GM21390 (cell line): ENCODE measurements around the gene PARD3.

Experiments
- ATAC-seq: cut with Tn5 transposase; IDR thresholded peaks from one replicate; pipeline ENCODE4 v1.9.1; 2021; ENCODE audit not compliant: unreplicated experiment

Gene PARD3

DNA sequence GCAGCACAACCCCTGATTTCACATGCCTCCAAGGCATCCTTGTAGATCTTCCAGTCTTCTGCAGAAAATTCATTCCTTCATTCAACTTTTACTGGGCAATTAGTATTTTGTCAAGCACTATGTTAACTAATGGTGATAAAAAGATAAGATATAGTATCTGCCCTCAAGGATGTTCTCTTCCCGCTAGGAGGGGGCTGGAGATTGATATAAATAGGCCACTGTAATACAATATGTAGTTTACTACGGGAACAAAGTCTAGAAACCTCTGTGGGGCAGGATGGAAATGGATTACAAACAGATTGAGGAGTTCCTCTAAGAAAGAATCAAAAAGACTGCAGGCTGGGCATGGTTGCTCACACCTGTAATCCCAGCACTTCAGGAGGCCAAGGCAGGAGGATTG lies 10.3 kb upstream of the PARD3 start:
- ATAC-seq: no peak

DNA sequence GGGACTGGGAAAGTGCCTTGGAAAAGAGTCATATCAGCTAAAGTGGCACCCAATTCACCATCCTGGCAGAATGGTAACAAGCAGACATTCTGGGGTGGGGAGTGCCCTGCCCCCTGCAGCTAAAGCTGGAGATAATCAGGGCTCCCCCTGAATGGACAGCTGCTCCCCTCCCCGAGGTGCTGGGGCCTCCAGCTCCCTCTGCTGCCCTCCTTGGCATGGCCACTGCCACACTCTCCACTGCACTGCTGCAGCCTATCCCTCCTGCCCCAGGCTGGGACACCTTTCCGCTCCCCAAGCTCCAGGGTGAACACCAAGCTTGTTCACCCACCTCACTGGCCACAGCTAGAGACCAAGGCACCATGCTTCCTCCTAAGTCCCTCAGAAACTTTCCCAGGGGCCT lies 9.8 kb upstream of the PARD3 start:
- ATAC-seq: no peak

DNA sequence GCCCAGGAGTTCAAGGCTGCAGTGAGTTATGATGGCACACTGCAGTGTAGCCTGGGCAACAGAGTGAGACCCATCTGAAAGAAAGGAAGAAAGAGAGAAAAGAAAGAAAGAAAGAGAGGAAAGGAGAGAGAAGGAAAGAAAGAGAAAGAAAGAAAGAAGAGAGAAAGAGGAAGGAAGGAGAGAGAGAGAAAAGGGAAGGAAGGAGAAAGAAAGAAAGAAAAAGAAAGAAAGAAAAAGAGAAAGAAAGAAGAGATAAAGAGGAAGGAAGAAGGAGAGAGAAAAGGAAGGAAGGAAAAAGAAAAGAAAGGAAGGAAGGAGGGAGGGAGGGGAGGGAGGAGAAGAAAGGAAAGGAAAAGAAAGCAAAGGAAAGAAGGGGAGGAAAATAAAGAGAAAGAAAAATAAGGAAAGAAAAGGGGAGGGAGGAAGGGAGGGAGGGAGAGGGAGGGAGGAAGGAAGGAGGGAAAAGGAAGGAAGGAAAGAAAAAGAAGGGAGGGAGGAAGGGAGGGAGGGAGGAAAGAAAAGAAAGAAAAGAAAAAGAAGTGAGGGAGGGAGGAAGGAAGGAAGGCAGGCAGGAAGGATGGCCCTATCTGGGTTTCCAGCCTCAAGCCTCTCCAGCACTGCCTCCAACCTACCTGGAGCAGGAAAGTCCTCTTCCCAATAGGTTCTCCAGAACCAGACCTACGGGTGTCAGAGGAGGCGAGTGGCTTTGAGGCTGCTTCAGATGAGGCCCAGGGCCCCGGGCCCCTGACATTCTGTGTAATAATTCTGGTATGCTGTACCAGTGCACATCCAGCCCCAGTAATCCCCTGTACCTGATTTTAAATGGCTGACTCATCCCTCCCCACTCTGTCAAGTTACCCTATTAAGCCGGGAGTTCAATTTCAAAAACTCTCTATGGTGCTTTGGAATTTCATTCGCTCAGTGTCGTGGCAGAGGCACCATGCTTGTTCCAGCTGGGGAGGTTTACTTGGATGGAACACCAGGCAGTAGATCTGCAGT lies 6.8 kb upstream of the PARD3 start:
- no peak for ATAC-seq

DNA sequence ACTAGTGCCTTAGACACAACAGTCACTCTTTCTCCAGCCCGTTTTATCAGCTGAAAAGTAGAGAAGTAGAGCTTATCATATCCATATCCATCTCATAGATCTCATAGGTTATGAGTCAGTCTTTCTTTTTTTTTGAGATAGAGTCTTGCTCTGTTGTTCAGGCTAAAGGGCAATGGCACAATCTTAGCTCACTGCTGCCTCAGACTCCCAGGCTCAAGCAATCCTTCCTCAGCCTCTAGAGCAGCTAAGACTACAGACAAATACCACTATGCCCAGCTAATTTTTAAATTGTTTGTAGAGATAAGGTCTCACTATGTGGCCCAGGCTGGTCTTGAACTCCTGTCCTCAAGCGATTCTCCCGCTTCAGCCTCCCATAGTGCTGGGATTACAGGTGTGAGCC lies 2.5 kb upstream of the PARD3 start:
- no peak for ATAC-seq

DNA sequence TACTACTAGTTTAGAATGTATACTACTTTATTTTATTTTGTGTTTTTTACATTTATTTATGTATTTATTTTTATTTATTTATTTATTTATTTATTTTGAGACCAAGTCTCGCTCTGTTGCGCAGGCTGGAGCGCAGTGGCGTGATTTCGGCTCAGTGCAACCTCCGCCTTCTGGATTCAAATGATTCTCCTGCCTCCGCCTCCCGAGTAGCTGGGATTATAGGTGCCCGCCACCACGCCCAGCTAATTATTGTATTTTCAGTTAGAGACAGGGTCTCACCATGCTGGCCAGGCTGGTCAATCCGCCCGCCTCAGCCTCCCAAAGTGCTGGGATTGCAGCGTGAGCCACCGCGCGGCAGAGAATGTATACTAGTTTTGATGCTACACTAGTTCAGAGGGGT lies 2.0 kb upstream of the PARD3 start:
- ATAC-seq: no peak

DNA sequence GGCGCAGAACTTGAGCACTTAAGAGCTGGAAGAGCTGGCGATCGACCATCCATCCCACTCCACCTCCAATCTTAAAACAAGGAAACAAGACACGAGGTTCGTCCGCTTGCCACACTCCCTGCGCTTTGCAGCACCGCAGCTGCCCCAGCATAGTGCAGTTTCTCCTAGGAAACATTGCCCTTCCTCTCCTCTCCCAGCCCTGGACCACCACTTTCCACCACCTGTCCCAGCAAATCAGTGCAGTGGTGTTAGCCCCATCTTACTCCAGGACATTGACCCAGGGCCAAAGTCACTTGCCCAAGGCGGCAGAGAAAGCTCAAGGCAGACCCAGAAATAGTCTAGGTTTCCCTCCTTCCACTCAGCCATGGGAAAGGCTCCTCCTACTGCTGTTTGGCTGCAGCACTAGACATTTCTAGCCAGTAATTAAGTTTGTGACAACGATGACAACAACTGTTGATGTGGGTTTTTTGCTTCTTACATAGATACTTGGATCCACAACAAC lies 1.5 kb upstream of the PARD3 start:
- ATAC-seq: no peak

DNA sequence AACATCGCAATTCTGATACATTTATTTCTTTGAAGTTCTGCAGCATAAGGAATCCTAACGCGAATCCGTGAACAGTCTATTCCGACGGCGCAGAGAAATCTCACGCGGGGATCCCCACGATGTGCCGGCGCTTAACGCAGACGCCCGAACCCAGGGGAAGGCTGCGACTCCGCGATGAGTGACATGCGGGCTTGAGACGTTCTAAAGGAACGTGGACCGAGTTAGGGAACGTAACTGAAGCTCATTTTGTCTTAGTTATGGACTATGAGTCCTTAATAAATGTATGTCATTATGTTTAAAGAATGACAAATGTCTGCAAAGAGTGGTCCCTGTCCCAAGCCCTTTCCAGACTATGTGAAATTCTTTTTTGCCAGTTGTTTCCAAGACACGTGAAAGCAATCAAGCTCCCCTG lies 995 bp upstream of the PARD3 start:
- no peak for ATAC-seq

DNA sequence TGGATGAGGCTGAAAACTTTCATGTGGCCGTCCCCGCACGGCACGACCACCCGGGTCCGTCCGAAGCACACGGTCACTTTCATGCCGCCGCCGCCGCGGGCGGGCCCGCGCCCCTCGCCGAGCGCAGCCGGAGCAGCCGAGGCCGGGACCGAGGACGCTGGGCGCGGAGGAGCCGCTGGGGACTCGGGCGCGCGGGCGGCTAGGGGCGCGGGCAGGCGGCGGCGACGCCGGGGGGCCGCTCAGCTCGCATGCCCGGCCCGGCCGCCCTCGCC lies 247 bp downstream of the PARD3 start:
- ATAC-seq: peak; percentile 27

DNA sequence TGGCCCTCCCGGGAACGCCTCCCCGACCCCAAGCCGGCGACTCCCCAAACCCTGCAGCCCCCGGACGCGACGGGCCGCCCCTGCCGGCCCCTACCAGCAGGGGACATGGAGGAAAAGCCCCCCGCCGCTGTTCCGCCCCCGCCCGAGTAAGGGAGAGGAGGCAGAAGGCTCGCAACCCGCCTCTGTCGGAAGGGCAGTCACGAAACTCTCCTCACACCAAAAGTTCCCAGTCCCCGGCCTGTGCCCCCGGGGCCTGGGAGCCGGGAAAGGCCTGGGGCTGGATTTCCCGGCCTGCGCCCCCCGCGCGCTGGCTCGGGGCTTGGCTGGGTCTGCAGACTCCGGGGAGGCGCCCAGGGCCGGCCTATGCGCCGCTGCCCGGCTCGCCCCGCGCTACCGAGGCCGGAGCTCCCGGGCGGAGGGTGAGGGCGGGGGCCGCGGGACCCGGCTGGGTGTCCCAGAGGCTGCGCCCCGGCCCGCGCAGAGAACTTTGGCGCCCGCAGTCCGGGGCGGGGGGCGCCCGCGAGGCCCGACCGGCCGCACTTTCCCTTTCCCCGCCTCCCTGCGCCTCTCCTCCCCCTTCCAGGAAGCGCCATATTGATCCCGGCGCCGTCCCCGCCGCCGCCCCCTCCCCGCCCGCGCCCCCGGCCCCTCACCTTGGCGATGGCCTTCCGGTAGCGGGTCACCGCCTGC lies 728 bp downstream of the PARD3 start:
- peak; percentile 34 for ATAC-seq

DNA sequence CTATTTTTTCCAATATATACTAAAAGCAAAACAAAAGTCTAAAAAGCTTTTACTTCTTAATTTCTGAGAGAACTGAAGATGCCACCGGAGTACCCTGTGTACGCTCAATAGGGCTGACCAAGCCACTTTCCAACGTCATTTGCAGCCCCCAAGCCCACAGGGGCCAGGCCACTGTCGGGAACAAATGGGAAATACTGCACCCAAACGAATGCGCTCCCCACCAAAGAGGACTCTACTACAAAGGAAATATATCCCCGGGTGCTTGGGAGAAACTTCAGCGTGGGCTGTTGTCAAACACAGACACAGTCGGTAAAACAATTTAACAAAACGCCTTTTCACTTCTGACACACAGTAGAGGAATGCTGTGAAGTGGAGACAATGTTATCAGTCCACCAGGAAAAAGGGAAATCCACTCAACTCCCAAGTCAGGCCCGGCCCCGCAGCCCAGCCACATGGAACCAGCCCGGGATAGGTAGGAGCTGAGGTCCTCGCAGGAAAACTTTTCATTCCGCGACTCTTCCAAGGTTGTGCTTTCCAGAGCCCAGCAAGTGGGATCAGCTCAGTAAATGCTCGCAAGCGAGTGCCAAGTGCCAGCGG lies 1.4 kb downstream of the PARD3 start:
- no peak for ATAC-seq

DNA sequence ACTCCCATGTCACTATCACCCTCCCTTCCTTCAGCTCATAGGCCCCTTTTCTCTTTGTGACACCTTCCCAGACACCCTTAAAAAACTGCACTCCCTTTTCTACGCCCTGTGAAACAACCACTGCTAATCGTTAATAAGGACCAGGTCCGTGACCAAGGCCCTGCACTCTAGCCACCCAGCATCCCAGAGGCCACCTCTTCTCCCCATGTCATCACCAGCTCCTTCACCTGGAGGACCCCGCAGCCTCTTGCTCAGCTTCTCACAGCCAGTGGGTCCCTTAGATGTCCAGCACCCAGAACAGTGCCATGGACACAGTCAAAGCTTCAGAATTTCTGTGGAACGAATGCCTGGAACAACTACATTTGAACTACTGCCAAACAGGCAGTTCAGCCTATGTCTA lies 2.3 kb downstream of the PARD3 start:
- no peak for ATAC-seq

DNA sequence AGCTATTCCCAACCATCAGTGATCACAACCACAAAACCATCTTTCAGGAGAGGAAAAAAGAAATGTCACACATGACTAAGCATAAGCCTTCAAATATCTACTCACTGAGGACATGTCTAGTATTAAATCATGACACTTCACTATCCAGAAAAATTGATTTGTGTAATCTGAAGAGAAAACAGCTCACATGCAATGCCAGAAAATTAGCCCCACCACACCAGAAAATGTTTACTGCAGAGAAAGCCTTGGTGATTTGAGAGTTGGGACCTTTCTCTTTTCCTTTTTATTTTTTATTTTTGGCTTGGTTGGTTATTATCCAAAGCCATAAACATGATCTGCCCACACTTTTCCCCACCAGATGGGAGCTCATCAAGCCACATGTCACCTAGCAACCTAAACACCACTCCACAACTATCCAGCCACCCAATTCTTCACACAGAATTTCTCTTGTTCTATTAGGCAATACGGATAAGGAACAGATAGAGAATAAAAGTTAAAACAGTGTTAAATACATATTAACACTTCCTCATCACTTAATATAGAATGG lies 3.1 kb downstream of the PARD3 start:
- no peak for ATAC-seq

DNA sequence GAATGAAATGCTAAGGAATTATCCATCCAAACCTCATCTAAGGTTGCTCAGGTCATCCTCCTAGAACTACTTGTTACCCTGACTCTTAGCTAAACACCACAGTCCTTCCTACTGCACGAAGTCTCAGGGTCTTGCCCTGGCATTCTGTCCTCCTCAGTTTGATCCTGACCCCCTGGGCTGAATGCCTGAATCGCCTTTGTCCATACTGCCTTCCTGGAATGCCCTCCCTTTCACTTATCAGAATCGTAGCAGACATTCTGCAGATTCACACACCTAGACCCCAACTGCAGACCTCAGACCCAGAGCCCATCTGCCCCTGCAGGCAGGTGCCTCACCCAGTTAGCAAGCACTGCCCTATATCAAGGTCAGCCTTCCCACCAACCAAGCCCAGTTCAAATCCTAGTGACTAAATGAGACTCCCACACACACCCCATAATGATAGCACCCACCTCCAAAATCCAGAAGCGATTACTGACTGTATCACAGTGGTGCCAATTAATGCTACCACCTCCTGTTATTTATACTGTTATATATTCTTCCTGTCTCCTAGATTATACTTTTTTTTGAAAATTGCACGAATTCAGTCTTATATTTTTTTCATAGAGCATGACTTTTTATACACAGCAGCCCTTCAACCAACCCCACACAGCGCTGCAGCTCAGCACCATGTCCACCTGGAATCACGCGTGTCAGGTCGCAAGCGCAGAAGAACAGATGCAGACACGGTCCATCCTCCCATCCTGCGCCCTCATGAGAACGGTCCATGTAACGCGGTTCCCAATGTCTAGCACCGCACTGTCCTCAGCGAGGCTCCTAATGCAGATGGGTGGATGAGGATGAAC lies 3.7 kb downstream of the PARD3 start:
- no peak for ATAC-seq

DNA sequence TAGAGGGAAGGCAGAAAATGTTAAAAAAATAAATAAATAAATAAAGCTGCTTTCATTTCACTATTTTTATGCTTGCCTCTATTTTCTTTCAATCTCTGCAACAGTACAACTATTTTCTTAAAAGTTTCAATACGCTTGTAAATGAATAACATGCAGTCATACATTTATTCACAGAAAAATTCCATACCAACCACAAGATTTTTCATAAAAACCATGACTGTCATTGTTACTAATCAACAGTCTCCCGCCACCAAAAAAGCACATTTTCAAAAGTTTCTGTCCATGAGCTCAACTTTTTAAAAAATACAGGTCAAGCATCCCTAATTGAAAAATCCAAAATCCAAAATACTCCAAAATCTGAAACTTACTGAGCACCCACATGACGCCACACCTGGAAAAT lies 5.3 kb downstream of the PARD3 start:
- ATAC-seq: no peak

DNA sequence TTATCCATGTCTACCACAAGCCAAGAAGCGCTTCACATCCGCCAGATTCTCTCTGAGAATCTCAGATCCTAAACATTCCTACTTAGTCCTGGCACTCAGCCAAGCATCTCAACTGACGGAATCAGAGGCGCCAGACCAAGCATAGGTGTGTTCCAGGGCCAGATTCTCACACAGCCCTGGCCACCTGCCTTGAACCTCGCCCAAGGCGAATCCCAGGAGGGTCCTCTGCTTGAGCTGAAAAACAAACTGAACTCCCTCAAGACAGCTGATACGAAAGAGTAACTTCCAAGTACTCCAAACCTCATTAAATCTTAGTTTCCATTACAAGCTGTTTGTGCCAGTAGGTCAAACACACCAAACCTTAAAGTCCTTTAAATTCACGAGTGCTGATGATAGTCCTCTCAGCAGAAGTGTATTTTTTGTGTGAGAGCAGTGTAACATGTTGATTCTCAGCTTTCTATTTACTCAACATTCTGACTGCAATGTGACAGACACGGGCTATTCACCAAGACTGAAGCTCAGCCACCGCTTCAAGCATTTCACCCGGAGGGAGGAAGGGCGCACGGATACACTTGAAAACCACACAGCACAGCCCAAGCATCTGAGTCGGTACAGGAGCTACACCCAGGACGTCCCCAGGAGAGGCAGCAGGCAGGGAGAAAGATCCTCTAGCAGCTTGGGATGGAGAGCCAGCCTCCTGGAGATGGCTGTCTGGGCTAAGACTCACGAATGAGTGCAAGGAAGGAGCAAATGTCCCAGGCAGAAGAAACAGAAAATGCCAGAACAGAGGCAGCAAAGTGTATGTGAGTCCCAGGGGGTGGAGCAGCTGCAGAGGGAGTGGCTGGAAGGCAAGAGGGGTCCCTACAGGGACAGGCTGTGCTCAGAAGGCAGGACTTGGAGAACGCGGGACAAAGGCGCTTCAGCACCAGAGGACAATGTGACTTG lies 6.0 kb downstream of the PARD3 start:
- no peak for ATAC-seq

DNA sequence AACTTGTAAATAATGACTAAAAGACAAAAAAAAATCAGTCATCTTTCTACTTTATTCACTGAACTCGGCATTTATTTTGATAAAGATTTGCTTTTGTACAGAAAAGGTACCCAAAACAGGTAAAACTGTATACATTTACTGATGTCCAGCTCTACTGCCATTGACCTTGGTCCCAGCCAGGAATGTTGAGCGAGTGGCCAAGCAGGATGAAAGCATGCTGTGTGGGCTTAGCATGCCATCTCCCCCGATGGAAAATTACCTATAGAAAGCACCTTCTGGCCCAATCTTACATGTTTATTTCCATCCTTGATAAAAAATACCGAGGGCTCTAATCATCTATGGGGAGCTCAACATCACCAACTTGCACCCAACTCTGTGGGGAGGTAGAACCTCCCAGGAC lies 6.8 kb downstream of the PARD3 start:
- no peak for ATAC-seq

DNA sequence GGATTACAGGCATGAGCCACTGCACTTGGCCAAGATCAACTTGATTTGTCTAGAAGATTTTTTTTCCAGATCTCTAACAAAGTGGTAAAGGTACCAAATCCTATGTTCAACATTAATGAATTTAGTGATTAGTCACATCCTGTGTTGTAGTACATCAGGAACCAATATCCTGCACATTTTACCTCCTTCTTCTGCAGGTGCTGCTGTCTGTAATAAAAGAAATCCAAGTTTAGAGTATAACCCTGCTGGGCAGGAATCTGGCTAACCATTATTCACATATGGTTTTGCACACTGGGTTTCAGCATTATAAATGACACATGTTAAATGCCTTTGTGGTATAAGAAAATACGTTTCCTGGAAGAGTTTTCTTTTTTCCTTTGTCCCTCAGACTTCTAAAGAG lies 10.8 kb downstream of the PARD3 start:
- no peak for ATAC-seq

DNA sequence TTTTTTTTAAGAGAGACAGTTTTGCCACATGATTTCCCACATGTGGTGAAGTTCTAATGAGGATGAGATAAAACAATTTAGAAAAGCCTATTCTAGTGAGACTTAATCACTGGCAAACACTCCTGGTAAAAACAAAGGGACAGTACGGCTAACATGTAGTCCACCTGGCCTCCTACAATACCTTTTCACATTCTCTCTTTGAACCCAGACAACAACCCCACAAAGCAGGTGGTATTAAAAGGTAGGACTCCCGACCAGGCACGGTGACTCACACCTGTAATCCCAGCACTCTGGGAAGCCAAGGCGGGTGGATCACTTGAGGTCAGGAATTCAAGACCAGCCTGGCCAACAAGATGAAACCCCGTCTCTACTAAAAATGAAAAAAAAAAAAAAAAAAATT lies 12.4 kb downstream of the PARD3 start:
- ATAC-seq: no peak

DNA sequence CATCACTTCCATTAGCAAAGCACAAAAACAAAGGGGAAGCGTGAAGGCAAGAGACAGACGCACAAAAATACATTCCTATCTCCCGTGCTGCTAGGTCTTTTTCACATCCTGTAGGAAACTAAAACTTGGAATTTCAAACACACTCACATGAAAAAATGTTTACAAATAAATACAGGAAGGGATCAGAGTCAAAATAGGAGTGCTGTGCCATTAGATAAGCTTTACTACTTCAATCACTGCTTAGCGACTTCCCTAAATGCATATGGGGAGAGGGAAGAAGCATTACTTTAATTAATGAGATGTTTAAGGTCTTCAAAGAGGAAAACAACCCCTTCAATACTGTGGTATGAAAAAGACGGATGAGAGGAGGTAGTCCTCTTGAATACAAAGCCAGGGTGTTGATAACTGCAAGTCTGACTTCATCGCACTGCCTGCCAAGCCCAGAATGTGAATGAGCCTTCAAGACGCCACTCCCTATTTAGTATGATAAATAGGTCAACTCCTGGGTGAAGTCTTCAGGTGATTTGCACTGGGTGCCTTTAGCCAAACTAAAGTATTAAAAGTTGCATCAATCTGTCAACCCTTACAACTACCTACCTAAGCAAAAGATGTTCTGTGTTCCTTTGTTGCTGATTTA lies 13.9 kb downstream of the PARD3 start:
- no peak for ATAC-seq
